Fibroblast of skin of back (primary cell): Measurements from ENCODE around the gene CDR2L.
A peak's percentile ranks its signal among the peaks of the same experiment; 100 is the strongest.
"Not testable (repeated sequence)": the region's sequence is repeated elsewhere in the genome, so short reads cannot be mapped to it uniquely, and the experiment has no call there.

Experiments used
- DNase-seq: peaks from one replicate; pipeline ENCODE4 v3.0.0-alpha.2; 2013

The CDR2L gene

DNA sequence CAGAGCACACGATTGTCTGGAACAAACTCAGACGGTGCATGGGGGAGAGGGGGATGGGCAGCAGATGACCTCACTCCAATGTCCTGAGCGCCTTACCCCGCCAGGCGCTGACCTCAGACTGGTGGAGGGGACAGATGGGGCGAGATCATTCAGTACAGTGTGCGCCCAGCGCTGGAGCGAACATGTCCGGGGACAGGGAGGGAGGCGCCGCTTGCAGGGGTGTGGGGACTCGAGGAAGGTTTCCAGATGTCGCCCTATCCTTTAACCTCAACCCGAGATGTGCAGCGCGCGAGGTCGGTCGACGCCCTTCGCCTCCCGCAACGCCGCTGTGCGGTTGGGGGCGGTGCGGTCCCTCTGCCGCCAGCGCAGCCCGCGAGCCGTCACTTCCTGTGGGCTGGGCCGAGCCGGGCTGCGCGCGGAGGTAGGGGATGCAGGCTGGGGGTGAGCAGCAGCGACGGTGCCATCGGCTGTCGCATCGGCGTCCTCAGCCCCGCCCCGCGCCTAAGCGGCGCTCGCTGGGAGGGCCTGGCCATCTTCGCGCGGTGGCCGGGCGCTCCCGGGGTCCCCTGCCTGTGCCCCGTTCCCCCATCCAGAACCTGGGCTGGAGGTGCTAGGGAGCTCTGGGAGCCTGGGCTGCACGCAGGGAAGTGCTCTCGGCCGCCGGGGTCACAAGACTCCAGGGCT lies 5.3 kb upstream of the CDR2L start:
- DNase-seq: peak; percentile 71

- DNase-seq: not testable (repeated sequence)
These were observed 4.6 kb upstream of the CDR2L start for GRCh38 chr17:74982663-74983313.

DNA sequence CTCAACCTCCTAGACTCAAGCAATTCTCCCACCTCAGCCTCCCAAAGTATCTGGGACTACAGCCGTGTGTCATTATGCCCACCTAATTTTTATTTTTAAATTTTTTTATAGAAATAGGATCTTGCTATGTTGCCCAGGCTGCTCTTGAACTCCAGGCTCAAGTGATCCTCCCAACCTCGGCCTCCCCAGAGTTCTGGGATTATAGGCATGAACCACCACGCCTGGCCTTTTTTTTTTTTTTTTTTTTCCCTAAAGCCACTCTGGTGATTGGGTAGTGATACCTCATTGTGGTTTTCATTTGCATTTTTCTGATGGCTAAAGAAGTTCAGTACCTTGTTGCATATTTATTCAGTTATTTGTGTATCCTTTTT lies 1.2 kb upstream of the CDR2L start:
- no peak for DNase-seq

DNA sequence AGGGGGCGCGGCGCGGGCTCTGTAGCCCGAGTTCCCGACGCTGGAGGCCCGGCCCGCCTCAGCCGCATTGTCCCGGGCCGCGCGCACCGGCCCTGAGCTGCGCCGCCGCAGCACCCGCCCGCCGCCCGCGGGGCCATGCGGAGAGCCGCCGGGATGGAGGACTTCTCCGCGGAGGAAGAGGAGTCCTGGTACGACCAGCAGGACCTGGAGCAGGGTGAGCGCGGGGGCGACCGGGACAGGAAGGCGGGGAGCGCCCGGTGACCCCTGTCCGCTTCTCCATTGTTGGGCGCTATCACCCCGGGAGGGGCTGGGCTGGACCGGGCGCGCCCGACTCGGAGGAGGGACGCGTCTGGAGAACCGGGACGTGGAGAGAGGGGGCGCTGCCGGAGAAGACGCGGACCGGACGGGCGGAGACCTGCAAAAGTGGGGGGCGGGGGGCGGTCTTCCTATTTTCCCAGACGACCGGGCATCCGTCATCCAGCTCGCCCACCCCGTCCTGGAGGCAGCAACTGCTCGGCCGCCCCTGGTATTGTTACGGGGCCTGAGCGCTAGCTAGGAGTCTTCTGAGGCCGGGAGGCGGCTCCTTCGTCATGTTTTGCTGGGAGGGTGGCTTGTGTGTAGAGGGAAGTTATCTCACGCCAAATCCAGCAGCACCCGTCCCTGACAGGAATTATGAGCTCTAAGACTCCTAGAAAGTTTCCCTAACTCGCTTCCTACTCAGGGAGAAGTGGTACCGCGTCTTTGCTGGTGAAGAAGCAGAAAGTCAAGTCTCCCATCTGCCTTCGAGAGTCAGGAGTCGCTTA lies 678 bp downstream of the CDR2L start:
- DNase-seq: peak; percentile 82

DNA sequence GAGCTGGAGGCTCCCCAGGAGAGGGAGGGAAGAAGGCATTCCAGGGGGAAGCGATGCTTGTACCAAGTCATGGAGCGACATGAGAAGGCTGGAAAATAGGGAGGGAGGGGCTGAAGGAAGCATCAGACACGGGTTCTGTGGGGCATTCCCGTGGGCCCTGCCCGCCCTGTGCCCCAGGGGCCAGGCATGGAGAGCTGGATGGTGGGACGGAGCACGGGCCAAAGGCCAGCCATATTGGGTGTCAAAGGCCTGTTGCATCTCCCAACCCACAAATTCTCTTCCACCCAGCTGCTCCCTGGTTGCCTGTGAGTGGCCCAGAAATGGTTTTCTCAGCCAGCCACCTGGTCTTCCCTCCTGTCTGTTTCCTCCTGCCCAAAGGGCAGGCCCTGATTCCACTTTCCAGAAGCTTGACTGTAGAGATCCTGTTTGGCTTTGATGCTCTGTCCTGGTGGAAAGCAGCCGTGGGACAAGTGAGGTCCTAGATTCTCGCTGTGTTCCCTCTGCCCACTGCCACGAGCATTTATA lies 3.2 kb downstream of the CDR2L start:
- DNase-seq: no peak

- no peak for DNase-seq
These were observed 4.8 kb downstream of the CDR2L start for GRCh38 chr17:74992223-74992622.

- no peak for DNase-seq
These were observed 7.0 kb downstream of the CDR2L start for GRCh38 chr17:74994440-74994839.

DNA sequence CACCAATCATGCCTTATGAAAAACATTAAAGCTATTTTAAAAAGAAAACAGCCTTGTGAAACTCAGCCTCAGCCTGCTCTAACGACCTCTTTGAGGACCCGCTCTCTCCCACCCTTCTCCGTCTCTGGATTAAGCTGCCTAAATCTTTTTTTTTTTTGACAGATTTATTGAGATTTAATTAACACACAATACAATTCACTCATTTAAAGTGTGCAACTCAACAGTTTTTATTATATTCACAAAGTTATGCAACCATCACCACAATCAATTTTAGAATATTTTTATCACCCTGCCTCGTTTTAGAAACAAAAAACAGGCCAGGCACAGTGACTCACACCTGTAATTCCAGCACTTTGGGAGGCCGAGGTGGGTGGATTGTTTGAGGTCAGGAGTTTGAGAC lies 8.4 kb downstream of the CDR2L start:
- DNase-seq: no peak

- no peak for DNase-seq
These were observed 11.4 kb downstream of the CDR2L start for GRCh38 chr17:74998783-74999182.

DNA sequence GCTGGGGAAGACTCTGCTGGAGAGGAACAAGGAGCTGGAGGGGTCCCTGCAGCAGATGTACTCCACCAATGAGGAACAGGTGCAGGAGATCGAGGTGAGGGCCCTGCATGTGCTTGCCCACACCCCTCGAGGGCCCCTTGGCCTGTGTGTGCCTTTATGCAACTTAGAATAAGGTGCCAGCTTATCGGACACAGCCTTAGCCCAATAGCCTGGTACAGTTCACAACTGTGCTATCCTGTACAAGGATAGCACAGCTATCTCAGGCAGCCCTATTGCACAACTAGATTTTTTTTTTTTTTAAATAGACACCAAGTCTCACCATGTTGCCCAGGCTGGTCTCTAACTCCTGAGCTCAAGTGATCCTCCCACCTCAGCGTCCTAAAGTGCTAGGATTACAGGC lies 12.1 kb downstream of the CDR2L start:
- no peak for DNase-seq

DNA sequence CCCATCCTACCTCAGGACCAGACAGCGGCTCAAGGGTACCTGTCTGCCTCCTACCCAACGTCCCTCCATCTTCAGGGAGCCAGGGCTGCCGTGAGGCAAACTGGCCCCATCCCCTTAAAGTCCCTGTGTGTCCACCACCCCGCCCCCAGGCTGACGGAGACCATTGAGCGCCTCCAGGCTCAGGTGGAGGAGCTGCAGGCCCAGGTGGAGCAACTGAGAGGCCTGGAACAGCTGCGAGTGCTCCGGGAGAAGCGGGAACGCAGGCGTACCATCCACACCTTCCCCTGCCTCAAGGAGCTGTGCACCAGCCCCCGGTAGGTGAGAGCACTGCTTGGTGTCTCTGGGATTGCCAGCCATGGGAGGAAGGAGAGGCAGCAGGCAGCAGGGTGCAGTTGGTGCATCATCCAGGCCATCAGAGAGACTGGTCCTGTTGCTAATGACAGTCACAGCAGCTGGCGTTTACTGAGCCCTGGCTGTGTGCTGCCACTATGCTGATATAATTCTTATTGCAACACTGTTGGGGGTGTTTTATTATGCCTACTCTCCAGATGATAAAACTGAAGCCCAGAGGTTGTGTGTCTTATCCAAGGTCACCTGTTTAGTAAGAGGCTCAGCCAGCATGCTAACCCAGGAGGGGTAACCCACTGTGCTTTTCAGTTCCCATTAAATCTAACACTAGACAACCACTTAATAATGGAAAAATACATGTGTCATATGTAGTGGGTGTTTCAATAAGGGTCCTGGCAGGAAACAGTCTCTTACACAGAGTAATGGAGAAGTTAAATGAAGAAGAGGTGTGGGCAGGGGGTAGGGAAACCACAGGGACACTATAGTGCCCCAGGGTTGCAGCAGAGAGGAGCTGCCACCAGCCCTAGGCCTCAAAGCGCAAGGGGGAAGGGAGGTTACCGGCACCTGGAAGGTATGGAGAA lies 14.7 kb downstream of the CDR2L start:
- DNase-seq: no peak

GRCh38 chr17:75003070-75003956 lies 15.9 kb downstream of the CDR2L start:
- DNase-seq: no peak

DNA sequence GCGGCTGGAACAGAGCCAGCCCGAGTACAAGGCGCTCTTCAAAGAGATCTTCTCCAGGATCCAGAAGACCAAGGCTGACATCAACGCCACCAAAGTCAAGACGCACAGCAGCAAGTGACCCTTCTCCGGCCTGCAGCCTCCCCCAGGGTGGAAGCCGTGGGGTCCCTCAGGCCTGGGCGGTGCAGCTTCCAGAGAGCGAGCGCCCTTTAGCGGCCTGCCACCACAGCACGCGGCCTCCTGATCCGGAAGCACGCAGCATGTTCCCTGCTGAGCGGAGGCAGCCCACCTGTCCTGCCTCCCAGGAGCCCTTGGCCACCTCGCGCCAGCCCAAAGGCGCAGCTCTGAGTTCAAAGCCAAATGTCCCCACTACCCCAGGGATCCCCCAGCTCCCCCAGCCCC lies 16.5 kb downstream of the CDR2L start:
- no peak for DNase-seq

- no peak for DNase-seq
These were observed 16.9 kb downstream of the CDR2L start for GRCh38 chr17:75004371-75004770.

GRCh38 chr17:75005291-75005690 lies 17.9 kb downstream of the CDR2L start:
- DNase-seq: no peak

- not testable (repeated sequence) for DNase-seq
These were observed 18.7 kb downstream of the CDR2L start for GRCh38 chr17:75006084-75006483.

GRCh38 chr17:75006653-75007052 lies 19.2 kb downstream of the CDR2L start:
- no peak for DNase-seq

- no peak for DNase-seq
These were observed 20.9 kb downstream of the CDR2L start for GRCh38 chr17:75008373-75008772.

DNA sequence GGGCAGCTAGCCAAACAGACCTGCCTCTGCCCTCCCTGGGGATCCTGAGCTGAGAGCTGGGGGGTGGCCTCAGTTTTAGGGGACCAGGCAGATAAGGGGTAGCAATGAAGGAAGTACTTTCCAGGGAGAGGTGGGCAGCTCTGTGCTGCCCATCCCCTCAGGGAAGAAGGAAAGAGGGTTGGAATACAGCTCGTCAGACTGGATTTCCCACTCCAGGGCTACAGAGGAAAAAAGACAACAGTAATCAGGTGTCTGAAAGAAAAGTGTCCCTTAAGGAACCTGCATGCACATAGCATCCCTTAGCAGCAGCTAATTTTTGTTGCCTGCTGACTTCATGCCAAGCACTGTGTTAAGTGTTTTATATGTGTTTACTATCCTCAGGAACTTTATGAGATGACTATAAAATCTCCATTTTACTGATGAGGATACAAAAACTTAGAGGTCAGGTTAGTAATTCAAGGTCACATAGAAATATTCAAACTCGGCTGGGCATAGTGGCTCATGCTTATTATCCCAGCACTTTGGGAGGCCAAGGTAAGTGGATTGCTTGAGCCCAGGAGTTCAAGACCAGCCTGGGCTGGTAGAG lies 21.8 kb downstream of the CDR2L start:
- DNase-seq: no peak

DNA sequence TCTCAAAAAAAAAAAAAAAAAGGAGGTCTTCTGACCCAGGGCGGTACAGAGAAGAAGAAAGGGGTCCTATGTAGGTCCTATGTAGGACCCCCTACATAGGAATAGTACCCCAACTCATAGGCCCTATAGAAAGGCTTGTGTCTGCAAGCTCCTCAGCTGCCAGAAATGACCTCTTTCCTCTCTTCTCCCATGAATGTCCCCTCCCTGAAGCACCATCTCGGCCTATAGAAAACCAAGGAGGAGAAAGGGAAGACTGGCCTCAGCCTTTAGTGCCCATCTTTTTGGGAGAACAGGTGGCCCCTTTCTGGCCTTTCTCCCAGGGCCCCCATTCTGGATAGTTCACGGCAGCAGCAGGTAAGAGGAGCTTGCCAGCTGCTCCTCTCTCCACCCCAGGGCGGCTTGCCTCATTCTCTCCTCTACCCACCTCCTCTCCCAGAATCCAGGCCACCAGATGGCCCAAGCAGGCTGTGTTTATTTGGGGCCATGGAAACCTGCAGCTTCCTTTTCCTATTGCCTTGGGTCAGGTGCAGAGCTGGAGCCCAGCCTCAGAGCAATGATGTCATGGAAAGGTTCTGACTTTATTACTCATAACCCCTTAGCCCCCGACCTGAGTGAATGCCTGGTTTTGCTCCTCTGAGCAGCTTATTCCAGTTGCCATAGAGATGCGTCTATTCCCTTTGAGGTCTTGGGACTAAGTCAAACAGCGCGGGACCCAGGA lies 23.4 kb downstream of the CDR2L start:
- DNase-seq: peak; percentile 13
